Esophagus squamous epithelium (tissue), 5 donors: ENCODE measurements around the gene PLEKHA6. TPM values are rescaled to one million over a fixed set of nuclear protein-coding genes. Genes with fewer than 3 reads are reported as not detected.

ENCODE experiments used
- DNase-seq: peaks from one replicate; lab custom pipeline; 2025; lab: John Stamatoyannopoulos, UW
- H3K27ac ChIP-seq, 4 donors: fragments of 200-600 bp; sonication (generic); one replicate each; pipeline ENCODE4 v1.5.1; 2016 to 2019; ENCODE audit warnings: mild to moderate bottlenecking in 1 of 4
- H3K27me3 ChIP-seq, 4 donors: fragments of 200-600 bp; sonication (generic); 1 replicate in 3 of 4; 2 replicates in 1 of 4; pipeline versions ENCODE4 v1.5.1 to v1.6.0; 2017 to 2021; ENCODE audit warnings: antibody characterized with exemption in 1 of 4
- H3K36me3 ChIP-seq, 3 donors: fragments of 200-600 bp; sonication (generic); one replicate each; pipeline ENCODE4 v1.5.1; 2016 to 2019
- H3K4me1 ChIP-seq, 3 donors: fragments of 200-600 bp; sonication (generic); one replicate each; pipeline ENCODE4 v1.5.1; 2017 to 2019
- H3K4me3 ChIP-seq, 4 donors: fragments of 200-600 bp; sonication (generic); 1 replicate in 3 of 4; 2 replicates in 1 of 4; pipeline ENCODE4 v1.5.1; 2016 to 2019; ENCODE audit warnings: mild to moderate bottlenecking in 2 of 4, moderate library complexity in 1 of 4
- H3K9me3 ChIP-seq, 3 donors: fragments of 200-600 bp; sonication (generic); one replicate each; pipeline ENCODE4 v1.5.1; 2016 to 2019
- CTCF ChIP-seq, 6 experiments: fragments of 450-650 bp in 4 of 6; fragments of 200-600 bp in 2 of 6; sonication (generic) in 2 of 6; IDR thresholded peaks; one replicate each; pipeline ENCODE4 v1.5.1; 2016 to 2019; ENCODE audit warnings: antibody characterized with exemption in 6 of 6, mild to moderate bottlenecking in 4 of 6, moderate library complexity in 4 of 6
- POLR2A ChIP-seq, 4 donors: fragments of 450-650 bp; IDR thresholded peaks; one replicate each; pipeline ENCODE4 v1.6.1; 2017; ENCODE audit warnings: antibody characterized with exemption in 4 of 4, mild to moderate bottlenecking in 4 of 4, moderate library complexity in 3 of 4
- WGBS, 2 donors: methylation state at CpG; one replicate each; pipeline ENCODE4 v1.1.5; 2018; 5-methylcytosine and 5-hydroxymethylcytosine counted together
- intact Hi-C: fragments of 100-400 bp; cut with DNase I; formaldehyde crosslinking; loops from one replicate; pipeline ENCODE4 v1.15.0; 2022
- total RNA-seq, 4 donors: library from RNA; depleted of rRNA; stranded (reverse); fragments of >200 nt; gene quantifications; one replicate each; pipeline ENCODE4 v1.1.0, GENCODE V29; 2016
- donor health status: DM: yes; HTN: yes; CAD: no.

PLEKHA6 gene
- total RNA-seq, 4 donors from 2014 or later: 7.4 to 40.6 (median 18.3) TPM

- Histone ChIP-seq H3K9me3 (no peaks in the 10 kb centered on the region), H3K4me1 (no peaks in the 10 kb centered on the region), H3K4me3 (no peak overlapping the region), H3K27me3 (no peaks in the 10 kb centered on the region), H3K36me3 (peaks cover 0 to 39% (median 0%) of the 10 kb centered on the region in 3 donors), H3K27ac (no peak overlapping the region)
- intact Hi-C loops: no loop called here
- no peak for DNase-seq
- TF ChIP-seq POLR2A (IDR thresholded peaks at IDR 0.05): no peak
- no peak for TF ChIP-seq CTCF (IDR thresholded peaks at IDR 0.05)
Observed at GRCh38 chr1:204232526-204232925, 127.2 kb downstream of the PLEKHA6 start.

- Histone ChIP-seq H3K4me1 (peaks cover 0 to 15% (median 0%) of the 10 kb centered on the region in 3 donors), H3K36me3 (peaks cover 0 to 32% (median 0%) of the 10 kb centered on the region in 3 donors), H3K9me3 (no peaks in the 10 kb centered on the region), H3K27ac (no peak overlapping the region), H3K27me3 (no peaks in the 10 kb centered on the region), H3K4me3 (no peak overlapping the region)
- DNase-seq: no peak
- no peak for TF ChIP-seq CTCF (IDR thresholded peaks at IDR 0.05)
- no peak for TF ChIP-seq POLR2A (IDR thresholded peaks at IDR 0.05)
- 89 to 93% methylated on average over 9 to 13 of the region's 14 CpGs for WGBS, 2 donors
- intact Hi-C loops: no loop called here
Observed at GRCh38 chr1:204230211-204230610, 129.5 kb downstream of the PLEKHA6 start.

GRCh38 chr1:204228896-204229295, 130.8 kb downstream of the PLEKHA6 start:
- H3K27me3 ChIP-seq: no peaks in the 10 kb centered on the region
- no peaks in the 10 kb centered on the region for H3K9me3 ChIP-seq
- peaks cover 0 to 15% (median 0%) of the 10 kb centered on the region in 3 donors for H3K4me1 ChIP-seq
- no peak overlapping the region for H3K27ac ChIP-seq
- intact Hi-C loops: no loop called here
- TF ChIP-seq CTCF (IDR thresholded peaks at IDR 0.05): no peak
- TF ChIP-seq POLR2A (IDR thresholded peaks at IDR 0.05): no peak
- WGBS, 2 donors: 91 to 99% methylated on average over 13 of the region's 13 CpGs
- no peak overlapping the region for H3K4me3 ChIP-seq
- DNase-seq: no peak
- H3K36me3 ChIP-seq: peaks cover 0 to 32% (median 0%) of the 10 kb centered on the region in 3 donors

DNA sequence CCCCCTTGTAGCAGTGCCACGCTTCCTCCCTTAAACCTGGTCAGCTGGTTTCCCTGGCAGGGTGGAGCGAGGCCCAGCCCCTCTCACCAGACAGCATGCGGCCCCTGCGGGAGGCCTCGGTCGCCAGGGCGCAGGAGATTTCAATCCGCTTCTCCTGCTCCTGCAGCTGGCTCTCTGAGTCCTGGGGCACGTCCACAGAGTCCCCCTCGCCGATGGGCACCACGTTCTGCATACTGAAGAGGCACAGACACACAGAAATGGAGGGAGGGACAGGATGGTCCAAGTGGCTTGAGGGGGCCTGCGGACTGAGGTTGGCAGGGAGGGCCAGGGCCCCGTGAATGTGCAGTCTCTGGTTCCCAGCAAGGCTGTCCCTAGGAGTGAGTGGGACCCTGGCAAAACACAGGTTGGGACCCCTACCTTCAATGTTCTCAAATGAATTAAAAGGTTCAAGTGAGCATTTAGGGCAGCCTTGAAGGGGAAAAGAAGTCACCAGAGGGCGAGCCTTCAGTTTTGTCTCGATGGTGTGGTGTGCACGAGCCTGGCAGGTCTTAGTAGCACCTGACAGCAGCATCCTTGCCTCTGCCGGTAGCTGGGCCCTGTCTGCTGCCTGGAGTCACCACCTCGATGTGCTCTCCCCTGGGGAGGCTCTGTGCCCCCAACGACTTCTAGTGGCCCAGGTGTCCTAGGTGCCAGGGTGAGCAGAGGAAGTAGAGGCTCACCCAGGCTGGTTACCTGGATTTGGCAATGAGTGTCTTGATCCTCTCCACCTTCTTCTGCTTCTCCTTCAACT, 131.5 kb downstream of the PLEKHA6 start:
- H3K27me3 ChIP-seq: no peaks in the 10 kb centered on the region
- H3K4me3 ChIP-seq: no peak overlapping the region
- no peaks in the 10 kb centered on the region for H3K9me3 ChIP-seq
- intact Hi-C loops: no loop called here
- TF ChIP-seq POLR2A (IDR thresholded peaks at IDR 0.05) (no peak), CTCF (IDR thresholded peaks at IDR 0.05) (no peak)
- DNase-seq: no peak
- H3K36me3 ChIP-seq: peaks cover 0 to 32% (median 0%) of the 10 kb centered on the region in 3 donors
- 73 to 77% methylated on average over 7 to 9 of the region's 20 CpGs for WGBS, 2 donors
- no peak overlapping the region for H3K27ac ChIP-seq
- peaks cover 0 to 15% (median 0%) of the 10 kb centered on the region in 3 donors for H3K4me1 ChIP-seq

DNA sequence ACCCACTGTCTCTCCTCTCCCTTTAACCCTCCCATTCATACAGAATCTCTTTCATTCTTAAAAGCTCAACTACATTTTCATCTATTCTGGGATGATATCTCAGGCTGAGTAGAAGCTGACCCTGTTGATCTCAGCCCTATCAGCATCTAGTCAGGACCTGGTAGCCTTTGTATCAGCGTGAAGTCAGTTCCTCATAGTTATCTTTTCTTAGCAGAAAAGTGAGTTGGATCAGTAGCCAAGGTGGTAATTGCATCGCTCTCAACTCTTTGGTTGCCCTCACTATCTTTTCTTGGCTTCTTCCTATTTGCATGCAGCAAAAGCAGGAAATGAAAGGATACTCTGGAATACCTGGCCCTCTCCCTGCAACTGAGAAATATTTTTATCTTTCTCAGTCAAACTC, 132.4 kb downstream of the PLEKHA6 start:
- WGBS, 2 donors: 92 to 97% methylated on average over 2 of the region's 2 CpGs
- no peak overlapping the region for H3K27ac ChIP-seq

More for the DNA sequence above, 132.4 kb downstream of the PLEKHA6 start:
- Histone ChIP-seq H3K27me3 (no peaks in the 10 kb centered on the region), H3K4me3 (no peak overlapping the region), H3K9me3 (no peaks in the 10 kb centered on the region), H3K4me1 (peaks cover 0 to 15% (median 0%) of the 10 kb centered on the region in 3 donors), H3K36me3 (peaks cover 0 to 40% (median 0%) of the 10 kb centered on the region in 3 donors)
- DNase-seq: no peak
- intact Hi-C loops: no loop called here
- TF ChIP-seq CTCF (IDR thresholded peaks at IDR 0.05): no peak
